ENCODE measurements around the gene CFAP43.

DNA sequence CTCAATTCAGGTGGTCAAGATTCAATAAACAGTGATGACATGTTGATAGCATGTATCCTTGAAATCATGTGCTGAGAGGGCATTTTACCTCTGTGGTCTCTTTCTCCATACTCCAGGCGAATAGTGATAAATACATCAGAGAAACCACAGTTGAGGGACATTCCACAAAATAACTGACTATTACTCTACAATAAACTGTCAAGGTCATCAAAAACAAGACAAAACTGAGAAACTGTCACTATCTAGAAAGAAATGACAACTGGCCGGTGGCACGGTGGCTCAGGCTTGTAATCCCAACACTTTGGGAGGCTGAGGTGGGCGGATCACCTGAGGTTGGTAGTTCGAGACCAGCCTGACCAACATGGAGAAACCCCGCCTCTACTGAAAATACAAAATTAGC, 94.0 kb downstream of the CFAP43 start:
- TF ChIP-seq, protein P1, sequence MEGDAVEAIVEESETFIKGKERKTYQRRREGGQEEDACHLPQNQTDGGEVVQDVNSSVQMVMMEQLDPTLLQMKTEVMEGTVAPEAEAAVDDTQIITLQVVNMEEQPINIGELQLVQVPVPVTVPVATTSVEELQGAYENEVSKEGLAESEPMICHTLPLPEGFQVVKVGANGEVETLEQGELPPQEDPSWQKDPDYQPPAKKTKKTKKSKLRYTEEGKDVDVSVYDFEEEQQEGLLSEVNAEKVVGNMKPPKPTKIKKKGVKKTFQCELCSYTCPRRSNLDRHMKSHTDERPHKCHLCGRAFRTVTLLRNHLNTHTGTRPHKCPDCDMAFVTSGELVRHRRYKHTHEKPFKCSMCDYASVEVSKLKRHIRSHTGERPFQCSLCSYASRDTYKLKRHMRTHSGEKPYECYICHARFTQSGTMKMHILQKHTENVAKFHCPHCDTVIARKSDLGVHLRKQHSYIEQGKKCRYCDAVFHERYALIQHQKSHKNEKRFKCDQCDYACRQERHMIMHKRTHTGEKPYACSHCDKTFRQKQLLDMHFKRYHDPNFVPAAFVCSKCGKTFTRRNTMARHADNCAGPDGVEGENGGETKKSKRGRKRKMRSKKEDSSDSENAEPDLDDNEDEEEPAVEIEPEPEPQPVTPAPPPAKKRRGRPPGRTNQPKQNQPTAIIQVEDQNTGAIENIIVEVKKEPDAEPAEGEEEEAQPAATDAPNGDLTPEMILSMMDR (conservative IDR thresholded peaks at IDR 0.05; ENCODE audit: low read length) = no peak
- no peak for TF ChIP-seq EZH2phosphoT487 (IDR thresholded peaks at IDR 0.05; ENCODE audit: borderline replicate concordance, low read depth, low read length)

Data from OCI-LY7 (cell line).